Nephron (organoid): ENCODE results near the gene LIMS2.

Experiments
- H3K27ac Mint-ChIP-seq, 3 experiments: 2 replicates each; pipeline ENCODE4 v1.8.0; 2020; ENCODE audit warnings: mixed read lengths in 3 of 3, mild to moderate bottlenecking in 2 of 3, moderate library complexity in 1 of 3
- H3K27me3 Mint-ChIP-seq: 2 replicates; pipeline ENCODE4 v1.8.0; 2021; ENCODE audit warnings: low read depth, mild to moderate bottlenecking, moderate library complexity, mixed read lengths
- H3K36me3 Mint-ChIP-seq: 2 replicates; pipeline ENCODE4 v1.8.0; 2020; ENCODE audit warnings: low read depth, mixed read lengths
- H3K4me1 Mint-ChIP-seq: 2 replicates; pipeline ENCODE4 v1.8.0; 2020; ENCODE audit warnings: mixed read lengths
- H3K4me3 Mint-ChIP-seq, 3 experiments: 2 replicates each; pipeline ENCODE4 v1.8.0; 2020; ENCODE audit warnings: mild to moderate bottlenecking in 3 of 3, mixed read lengths in 3 of 3, moderate library complexity in 2 of 3
- H3K9me3 Mint-ChIP-seq: 2 replicates; pipeline ENCODE4 v1.8.0; 2020; ENCODE audit warnings: mixed read lengths
- TF ChIP-seq, protein P1 (sequence below), 3 experiments: fragments of 200-600 bp; sonication (generic); IDR thresholded peaks; one replicate each; pipeline ENCODE4 v1.5.0; 2021; ENCODE audit warnings: antibody characterized with exemption in 3 of 3; ENCODE audit not compliant: unreplicated experiment in 3 of 3

Gene LIMS2

DNA sequence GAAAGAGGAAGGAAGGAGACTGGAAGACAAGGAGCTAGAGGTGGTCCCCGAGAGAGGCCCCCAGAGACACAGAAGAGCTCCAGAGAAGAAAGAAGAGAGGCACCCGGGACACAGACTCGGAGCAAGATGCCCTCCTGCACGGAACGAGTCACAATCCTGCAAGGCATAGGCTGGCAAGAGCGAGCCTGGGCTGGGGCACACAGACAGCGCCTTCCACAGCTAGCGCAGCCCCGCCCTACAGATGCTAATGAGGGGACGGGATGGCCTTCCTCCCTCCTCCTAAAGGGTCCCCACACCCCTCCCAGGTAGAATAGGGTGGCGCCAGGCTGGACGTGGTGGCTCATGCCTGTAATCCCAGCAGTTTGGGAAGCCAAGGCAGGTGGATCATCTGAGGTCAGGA is 49.2 kb downstream of the LIMS2 start:
- peaks cover 8% of the 10 kb centered on the region for H3K27me3 Mint-ChIP-seq
- no peaks in the 10 kb centered on the region for H3K4me1 Mint-ChIP-seq
- no peaks in the 10 kb centered on the region for H3K36me3 Mint-ChIP-seq

DNA sequence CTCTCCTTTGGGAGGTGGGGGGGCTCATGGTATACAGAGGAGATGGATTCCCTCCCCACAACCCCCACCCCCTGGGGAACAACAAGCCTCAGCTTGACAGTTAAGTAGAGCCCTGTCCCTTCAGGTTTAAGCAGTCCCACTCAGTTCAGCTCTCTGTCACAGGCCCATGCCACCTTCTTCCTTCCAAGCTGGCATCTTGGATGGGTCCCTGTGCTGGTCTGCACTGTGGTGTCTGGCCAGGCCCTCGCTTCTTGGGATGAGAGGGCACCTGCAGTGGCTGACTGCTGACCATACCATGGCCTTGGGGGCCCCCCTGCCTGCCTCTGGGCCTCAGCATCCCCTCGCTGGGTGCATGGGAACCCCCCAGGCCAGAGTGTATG is 49.8 kb downstream of the LIMS2 start:
- Mint-ChIP-seq H3K4me3 (no peak overlapping the region), H3K9me3 (no peaks in the 10 kb centered on the region), H3K4me1 (no peaks in the 10 kb centered on the region), H3K27me3 (peaks cover 8% of the 10 kb centered on the region), H3K27ac (no peak overlapping the region), H3K36me3 (no peaks in the 10 kb centered on the region)
- TF ChIP-seq, protein P1, sequence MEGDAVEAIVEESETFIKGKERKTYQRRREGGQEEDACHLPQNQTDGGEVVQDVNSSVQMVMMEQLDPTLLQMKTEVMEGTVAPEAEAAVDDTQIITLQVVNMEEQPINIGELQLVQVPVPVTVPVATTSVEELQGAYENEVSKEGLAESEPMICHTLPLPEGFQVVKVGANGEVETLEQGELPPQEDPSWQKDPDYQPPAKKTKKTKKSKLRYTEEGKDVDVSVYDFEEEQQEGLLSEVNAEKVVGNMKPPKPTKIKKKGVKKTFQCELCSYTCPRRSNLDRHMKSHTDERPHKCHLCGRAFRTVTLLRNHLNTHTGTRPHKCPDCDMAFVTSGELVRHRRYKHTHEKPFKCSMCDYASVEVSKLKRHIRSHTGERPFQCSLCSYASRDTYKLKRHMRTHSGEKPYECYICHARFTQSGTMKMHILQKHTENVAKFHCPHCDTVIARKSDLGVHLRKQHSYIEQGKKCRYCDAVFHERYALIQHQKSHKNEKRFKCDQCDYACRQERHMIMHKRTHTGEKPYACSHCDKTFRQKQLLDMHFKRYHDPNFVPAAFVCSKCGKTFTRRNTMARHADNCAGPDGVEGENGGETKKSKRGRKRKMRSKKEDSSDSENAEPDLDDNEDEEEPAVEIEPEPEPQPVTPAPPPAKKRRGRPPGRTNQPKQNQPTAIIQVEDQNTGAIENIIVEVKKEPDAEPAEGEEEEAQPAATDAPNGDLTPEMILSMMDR (IDR thresholded peaks at IDR 0.05; ENCODE audit: unreplicated experiment in 3 of 3): no peak

More for the DNA sequence above, 49.2 kb downstream of the LIMS2 start:
- TF ChIP-seq, protein P1 (IDR thresholded peaks at IDR 0.05; ENCODE audit: unreplicated experiment in 3 of 3): no peak
- H3K9me3 Mint-ChIP-seq: no peaks in the 10 kb centered on the region
- no peak overlapping the region for H3K4me3 Mint-ChIP-seq
- no peak overlapping the region for H3K27ac Mint-ChIP-seq

DNA sequence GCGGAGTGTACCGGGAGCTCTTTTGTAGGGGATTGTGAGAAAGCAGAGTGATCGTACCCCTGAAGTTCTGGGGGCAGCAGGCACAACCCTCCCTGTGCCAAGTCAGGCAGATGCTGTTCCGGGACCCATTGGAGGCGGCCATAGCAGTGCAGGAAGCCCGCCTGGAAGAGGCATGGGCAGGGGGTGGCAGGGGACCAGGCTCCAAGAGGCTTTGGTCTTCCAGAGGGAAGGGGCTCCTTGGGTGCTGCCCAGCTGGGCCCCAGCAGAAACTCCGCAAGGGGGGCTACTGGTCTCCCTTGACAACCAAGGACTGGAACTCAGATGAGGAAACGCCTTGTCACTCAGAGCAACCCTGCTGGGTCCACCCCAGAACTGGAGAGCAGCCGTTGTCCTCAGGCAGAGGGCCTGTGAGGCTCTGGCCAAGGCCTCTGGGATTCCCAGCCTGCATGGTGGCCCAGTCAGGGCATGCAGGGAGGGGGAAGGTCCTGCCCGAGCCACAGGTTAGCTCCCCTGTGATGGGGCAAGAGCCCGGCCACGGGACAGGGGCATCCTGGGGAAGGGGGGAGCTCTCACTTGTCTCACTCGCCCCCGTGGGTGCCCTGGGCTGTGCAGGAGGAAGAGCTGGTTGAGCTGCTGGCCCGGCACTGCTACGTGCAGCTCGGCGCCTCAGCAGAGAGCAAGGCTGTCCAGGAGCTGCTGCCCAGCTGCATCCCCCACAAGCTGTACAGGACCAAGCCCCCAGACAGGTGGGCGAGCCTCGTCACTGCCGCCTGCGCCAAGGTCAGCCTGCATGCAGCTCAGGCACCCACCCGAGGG is 50.4 kb downstream of the LIMS2 start:
- H3K27me3 Mint-ChIP-seq: peaks cover 8% of the 10 kb centered on the region
- no peaks in the 10 kb centered on the region for H3K9me3 Mint-ChIP-seq
- no peaks in the 10 kb centered on the region for H3K36me3 Mint-ChIP-seq
- no peak overlapping the region for H3K27ac Mint-ChIP-seq
- TF ChIP-seq, protein P1 (IDR thresholded peaks at IDR 0.05; ENCODE audit: unreplicated experiment in 3 of 3): no peak
- H3K4me3 Mint-ChIP-seq: no peak overlapping the region
- H3K4me1 Mint-ChIP-seq: no peaks in the 10 kb centered on the region

DNA sequence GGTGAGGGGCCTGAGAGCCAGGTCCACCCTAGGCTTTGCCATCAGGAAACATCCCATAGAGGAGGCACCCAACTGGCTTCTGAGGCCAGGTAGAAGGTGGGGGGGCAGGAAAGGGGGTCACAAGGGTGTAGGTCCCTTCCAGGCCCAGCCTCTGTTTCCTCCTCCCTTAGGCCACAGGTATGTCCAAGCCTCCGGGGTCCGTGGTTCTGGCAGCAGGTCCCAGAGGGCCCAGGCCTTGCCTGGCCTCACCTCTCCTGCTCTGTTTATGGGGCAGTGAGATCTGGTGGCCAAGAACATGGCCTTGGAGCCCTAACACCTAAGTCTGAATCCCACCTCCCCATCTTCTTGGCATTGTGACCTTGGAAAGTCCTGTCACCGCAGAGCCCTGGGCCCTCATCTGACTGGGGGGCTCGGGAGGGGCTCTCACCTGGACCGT is 51.0 kb downstream of the LIMS2 start:
- no peaks in the 10 kb centered on the region for H3K4me1 Mint-ChIP-seq
- TF ChIP-seq, protein P1 (IDR thresholded peaks at IDR 0.05; ENCODE audit: unreplicated experiment in 3 of 3): no peak
- no peaks in the 10 kb centered on the region for H3K36me3 Mint-ChIP-seq
- no peaks in the 10 kb centered on the region for H3K9me3 Mint-ChIP-seq
- no peak overlapping the region for H3K4me3 Mint-ChIP-seq
- no peak overlapping the region for H3K27ac Mint-ChIP-seq
- peaks cover 8% of the 10 kb centered on the region for H3K27me3 Mint-ChIP-seq

DNA sequence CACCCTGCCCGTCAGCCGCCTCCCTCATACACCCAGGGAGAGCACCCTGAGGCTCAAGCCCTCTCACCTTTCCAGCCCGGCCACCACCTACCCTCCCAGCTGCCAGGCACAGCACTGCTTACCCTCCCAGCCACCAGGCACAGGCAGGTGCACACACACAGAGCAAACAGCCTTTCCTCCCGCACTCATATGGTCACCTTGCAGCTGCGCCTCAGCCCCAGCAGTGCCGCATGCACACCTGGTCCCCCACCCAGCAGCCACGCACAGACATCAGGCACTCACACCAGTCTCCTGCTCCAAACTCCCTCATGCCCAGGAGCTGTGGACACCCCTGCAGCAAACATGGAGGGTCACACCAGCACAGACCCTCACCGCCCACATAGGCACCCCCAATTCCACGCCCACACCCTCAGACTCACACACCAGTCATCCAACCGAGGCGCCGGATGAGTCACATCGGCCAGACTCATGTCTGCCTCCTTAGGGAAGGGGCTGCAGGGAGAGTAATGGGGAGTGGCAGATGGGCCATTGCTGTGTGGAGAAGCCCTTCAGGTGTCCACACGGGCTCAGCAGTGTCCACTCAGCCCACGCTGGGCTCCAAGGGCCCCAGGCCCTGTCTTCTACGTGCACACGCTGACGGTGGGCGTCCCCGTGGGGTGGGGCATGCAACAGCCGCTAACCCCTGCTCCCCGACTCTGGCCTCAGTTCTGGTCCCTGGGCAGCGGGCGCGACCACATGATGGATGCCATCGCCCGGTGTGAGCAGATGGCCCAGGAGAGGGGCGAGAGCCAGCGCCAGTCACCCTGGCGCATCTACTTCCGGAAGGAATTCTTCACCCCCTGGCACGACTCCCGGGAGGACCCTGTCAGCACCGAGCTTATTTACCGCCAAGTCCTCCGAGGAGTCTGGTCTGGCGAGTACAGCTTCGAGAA is 51.7 kb downstream of the LIMS2 start:
- Mint-ChIP-seq H3K36me3 (no peaks in the 10 kb centered on the region), H3K27ac (no peak overlapping the region), H3K27me3 (peaks cover 8% of the 10 kb centered on the region), H3K9me3 (no peaks in the 10 kb centered on the region), H3K4me3 (no peak overlapping the region), H3K4me1 (no peaks in the 10 kb centered on the region)
- TF ChIP-seq, protein P1 (IDR thresholded peaks at IDR 0.05; ENCODE audit: unreplicated experiment in 3 of 3): no peak
